NOMO-1 (cell line): Measurements from ENCODE around the gene MBD3L5.
A peak's percentile ranks its signal among the peaks of the same experiment; 100 is the strongest.
"Not testable (repeated sequence)": the region's sequence is repeated elsewhere in the genome, so short reads cannot be mapped to it uniquely, and the experiment has no call there.

Experiments used
- DNase-seq, 2 experiments: peaks; one replicate each; lab custom pipeline; 2025; ENCODE audit not compliant: unreplicated experiment in 2 of 2; lab: John Stamatoyannopoulos, UW

The MBD3L5 gene

DNA sequence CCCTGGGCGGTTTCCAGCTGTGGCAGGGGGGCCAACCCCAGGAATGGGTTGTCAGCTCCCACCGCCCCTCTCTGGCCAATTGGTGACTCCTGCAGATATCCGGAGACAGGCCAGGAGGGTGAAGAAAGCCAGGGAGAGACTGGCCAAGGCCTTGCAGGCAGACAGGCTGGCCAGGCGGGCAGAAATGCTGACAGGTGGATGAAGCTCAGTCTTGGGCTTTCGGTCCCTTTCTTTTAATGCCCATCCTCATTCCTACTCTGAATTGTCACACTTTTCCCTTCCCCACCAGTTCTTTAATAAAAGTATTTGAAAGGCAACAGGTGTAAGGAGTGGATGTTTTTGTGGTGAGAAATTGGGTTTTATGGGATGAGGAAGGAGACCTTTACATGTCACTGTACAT lies 21.0 kb downstream of the MBD3L5 start:
- DNase-seq: not testable (repeated sequence)

DNA sequence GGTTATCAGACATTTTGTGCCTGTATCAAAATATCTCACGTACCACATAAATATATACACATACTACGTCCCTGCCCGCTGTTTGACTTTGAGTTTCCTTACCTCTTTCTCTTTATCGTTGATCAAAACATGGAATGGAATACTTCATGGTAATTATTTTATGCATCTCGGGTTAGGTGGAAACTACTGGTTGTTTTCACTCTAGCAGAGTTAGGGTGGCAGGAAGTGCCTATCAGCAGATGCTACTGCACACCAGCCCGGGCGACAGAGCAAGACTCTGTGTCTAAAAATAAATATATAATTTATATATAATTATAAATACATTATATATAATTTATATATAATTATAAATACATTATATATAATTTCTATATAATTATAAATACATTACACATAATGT lies 22.5 kb downstream of the MBD3L5 start:
- DNase-seq: not testable (repeated sequence)

DNA sequence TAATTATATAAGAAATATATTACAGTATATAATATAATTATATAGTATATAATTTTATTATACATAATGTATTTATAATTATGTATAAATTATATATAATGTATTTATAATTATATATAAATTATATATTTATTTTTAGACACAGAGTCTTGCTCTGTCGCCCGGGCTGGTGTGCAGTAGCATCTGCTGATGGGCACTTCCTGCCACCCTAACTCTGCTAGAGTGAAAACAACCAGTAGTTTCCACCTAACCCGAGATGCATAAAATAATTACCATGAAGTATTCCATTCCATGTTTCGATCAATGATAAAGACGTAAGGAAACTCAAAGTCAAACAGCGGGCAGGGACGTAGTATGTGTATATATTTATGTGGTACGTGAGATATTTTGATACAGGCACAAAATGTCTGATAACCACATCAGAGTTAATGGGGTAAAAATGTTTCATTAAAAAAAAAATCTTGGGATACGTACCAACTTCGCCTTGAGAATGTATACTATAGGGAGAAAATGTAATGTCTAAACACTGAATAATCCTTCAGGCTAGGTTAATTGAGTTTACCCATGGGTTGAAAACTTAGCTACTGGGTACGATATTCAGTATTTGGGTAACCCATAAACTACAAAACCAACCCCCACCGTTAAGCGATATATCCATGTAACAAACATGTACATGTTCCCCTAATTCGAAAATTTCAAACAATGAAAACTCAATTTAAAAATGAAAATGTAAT lies 24.4 kb downstream of the MBD3L5 start:
- DNase-seq: not testable (repeated sequence)

DNA sequence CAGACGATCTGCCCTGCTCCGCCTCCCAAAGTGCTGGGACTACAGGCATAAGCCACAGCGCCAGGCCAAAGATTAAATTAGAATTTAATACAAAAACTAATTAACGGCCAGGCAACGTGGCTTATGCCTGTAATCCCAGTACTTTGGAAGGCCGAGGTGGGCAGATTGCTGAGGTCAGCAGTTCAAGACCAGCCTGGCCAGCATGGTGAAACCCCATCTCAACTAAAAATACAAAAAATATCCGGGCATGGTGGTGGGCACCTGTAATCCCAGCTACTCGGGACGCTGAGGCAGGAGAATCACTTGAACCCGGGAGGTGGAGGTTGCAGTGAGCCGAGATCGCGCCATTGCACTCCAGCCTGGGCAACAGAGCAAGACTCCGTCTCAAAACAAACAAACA lies 25.3 kb downstream of the MBD3L5 start:
- not testable (repeated sequence) for DNase-seq

DNA sequence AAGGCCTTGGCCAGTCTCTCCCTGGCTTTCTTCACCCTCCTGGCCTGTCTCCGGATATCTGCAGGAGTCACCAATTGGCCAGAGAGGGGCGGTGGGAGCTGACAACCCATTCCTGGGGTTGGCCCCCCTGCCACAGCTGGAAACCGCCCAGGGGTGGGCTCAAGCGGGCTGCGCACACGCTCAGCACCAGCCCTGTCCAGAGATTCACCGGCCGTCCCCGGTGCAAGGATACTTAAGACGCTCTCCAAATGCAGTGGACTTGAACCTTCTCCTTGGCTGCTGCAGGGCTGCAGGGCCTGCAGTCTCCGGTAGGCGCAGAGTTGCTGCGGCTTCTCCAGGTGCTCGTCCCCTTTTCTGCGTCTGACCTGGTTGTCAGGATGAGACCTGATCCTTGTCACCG lies 26.0 kb downstream of the MBD3L5 start:
- DNase-seq: not testable (repeated sequence)

- DNase-seq: not testable (repeated sequence)
Measured at GRCh38 chr19:7058576-7058975, 28.2 kb downstream of the MBD3L5 start, which contains the start of gene MBD3L3. Gene MBD3L3, minus strand, starts transcription at chr19:7058676. Its CDS starts 71 bp downstream, at chr19:7058605.

DNA sequence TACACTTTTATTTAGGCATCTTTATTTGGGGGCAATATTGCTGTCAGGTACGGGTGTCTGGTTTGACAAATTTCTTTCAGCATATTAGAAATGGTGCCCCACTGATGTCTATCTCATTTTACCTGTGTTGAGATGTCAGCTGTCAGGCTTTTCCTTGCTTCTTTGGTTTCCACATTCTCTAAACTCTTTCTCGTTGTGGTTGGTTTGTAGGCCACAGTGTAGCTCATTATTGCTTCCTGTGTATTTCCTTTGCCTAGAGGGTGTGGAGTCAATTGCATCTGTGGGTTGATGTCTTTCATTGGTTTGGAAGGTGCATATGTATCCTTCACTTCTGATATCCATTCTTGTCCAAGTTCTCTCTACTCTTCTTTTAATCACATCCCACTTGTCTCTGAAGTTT lies 29.6 kb downstream of the MBD3L5 start:
- not testable (repeated sequence) for DNase-seq

DNA sequence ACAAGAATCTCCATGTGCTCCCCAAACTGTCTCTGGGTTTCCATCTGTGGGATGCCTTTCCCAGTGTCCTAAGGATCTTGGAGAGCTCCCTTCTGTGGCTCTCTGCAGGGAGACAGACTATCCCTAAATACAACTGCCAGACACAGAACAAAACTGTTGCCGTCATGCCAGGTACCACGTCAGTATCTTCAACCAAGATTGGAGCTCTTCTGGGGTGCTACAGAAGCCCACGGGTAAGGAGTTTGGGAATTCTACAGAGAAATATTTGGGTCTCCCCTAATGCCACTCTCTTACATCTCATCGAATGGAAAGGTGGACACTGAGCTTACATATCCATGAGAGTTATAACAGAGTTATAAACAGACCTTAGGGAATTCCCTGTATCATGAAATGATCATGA lies 33.0 kb downstream of the MBD3L5 start:
- DNase-seq: no peak

DNA sequence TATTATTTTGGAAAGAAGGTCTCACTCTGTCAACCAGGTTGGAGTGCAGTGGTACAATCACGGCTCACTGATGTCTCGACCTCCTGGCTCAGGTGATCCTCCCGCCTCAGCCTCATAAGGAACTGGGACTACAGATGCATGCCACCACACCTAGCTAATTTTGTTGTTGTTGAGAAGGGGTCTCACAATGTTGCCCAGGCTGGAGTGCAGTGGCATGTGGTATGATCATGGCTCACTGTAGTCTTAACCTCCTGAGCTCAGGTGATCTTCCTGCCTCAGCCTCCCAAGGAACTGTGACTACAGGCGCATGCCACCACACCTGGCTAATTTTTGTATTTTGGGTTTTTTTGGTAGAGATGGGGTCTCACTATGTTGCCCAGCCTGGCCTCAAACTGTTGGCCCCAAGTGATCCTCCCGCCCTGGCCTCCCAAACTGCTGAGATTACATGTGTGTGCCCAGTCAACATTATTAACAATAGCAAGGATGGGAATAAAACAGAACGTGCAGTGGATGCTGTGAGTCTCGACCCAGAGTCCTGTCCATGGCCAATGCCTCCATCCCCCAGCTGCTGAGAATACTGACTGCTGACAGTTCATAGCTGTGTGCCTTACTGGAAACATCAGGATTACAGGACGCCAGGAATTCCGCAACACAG lies 33.5 kb downstream of the MBD3L5 start:
- no peak for DNase-seq

DNA sequence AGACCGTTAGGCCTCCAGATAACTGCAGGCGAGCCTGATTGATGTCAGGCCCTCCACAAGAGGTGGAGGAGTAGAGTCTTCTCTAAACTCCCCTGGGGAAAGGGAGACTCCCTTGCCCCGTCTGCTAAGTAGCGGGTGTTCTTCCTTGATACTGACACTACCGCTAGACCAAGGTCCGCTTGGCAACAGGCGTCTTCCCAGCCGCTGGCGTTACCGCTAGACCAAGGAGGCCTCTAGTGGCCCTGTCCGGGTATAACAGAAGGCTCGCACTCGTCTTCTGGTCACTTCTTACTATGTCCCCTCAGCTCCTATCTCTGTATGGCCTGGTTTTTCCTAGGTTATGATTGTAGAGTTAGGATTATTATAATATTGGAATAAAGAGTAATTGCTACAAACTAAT lies 36.7 kb downstream of the MBD3L5 start:
- DNase-seq: not testable (repeated sequence)

DNA sequence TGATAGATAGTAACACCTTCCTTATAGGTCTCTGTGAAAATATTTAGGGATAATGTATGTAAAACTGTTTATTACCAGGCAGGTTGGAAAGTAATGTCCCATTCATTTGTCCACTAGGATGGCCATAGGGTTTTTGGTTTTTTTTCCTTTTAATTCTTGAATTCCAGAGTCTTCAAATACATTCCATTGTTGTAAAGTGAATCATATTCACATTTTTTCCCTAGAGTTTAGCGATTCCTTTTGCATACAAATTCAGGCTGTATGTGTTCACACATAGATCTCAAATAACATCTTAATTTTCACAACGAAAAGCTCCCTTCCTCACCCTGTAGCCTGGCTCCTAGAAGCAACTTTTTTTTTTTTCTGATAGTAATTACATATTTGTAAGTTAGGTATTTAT lies 37.3 kb downstream of the MBD3L5 start:
- DNase-seq: no peak

DNA sequence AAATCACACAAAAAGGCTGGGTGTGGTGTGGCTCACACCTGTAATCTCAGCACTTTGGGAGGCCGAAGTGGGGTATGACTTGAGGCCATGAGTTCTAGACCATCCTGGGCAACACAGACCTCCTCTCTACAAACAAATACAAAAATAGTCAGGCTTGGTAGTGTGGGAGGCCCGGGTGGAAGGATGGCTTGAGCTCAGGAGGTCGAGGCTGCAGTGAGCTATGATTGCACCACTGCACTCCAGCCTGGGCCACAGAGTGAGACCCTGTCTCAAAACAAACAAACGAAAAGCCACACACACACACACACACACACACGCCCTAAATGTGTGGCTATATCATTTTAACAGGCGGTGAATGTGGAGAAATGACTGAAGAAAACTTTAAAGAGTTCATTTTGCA lies 38.2 kb downstream of the MBD3L5 start:
- no peak for DNase-seq

- peak; percentile 94 to 95 for DNase-seq
Measured at GRCh38 chr19:7069042-7069903, 38.9 kb downstream of the MBD3L5 start, which contains the start of gene ZNF557. Gene ZNF557, plus strand, starts transcription at chr19:7069703. Its CDS starts 5,372 bp downstream, at chr19:7075075.

- no peak for DNase-seq
Measured at GRCh38 chr19:7069904-7070226, 39.5 kb downstream of the MBD3L5 start.

DNA sequence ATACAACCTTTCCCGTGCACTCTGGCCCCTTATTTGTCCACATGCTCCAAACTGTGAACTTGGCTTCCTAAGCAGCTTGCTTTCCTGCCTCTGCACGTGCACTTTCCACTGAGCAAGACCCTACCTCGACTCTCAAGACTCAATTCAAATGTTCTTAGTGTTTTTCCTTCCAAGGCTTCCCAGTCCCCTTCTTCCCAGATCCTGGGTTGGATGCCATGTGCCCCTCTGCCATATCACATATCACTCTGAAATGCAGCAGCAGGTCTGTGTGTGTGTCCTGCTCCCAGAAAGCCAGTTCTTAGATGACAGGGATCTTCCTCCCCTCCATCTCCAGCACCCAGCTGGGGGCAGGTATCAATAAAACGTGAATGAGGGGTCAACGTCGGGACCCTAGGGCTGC lies 42.2 kb downstream of the MBD3L5 start:
- no peak for DNase-seq

- no peak for DNase-seq
Measured at GRCh38 chr19:7074705-7075282, 44.4 kb downstream of the MBD3L5 start.

DNA sequence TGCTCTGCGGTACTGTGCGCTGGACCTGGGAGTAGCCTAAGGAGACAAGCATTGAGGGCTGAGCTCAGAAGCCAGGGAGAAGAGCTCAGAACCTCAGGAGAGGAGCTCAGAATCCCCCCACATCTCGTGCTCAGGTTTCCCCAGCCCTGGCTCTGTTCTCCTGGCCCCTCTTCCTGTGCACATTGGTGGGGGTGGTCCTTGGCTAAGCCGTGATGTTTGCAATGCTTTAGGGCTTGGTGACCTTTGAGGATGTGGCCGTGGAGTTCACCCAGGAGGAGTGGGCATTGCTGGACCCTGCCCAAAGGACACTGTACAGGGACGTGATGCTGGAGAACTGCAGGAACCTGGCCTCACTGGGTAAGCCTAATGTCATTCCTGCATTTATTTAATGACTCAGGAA lies 45.8 kb downstream of the MBD3L5 start:
- no peak for DNase-seq

DNA sequence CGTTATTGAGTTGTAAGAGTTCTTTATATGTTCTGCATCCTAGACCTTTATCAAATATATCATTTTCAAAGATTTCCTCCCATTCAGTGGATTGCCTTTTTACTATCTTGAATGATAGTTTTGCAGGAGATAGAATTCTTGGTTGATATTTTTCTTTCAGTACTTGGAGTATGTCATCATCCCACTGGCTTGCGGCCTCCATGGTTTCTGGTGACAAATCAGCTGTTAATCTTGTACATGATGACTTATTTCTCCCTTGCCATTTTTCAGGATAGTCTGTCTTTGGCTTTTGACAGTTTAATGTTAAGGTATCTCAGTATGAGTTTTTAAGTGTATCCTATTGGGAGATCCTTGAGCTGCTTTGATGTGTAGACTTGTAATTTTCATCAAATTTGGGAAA lies 47.6 kb downstream of the MBD3L5 start:
- no peak for DNase-seq
